ENCODE results near the gene COMTD1. TPM values are rescaled to one million over a fixed set of nuclear protein-coding genes. Genes with fewer than 3 reads are reported as not detected.

COMTD1 gene
- total and polyA plus RNA-seq, 10 of the 15 experiments (the other 5 are each of a cell fraction or from before 2014, with no cell fraction given), result 0.39 to 64.3 (median 26.0) TPM

DNA sequence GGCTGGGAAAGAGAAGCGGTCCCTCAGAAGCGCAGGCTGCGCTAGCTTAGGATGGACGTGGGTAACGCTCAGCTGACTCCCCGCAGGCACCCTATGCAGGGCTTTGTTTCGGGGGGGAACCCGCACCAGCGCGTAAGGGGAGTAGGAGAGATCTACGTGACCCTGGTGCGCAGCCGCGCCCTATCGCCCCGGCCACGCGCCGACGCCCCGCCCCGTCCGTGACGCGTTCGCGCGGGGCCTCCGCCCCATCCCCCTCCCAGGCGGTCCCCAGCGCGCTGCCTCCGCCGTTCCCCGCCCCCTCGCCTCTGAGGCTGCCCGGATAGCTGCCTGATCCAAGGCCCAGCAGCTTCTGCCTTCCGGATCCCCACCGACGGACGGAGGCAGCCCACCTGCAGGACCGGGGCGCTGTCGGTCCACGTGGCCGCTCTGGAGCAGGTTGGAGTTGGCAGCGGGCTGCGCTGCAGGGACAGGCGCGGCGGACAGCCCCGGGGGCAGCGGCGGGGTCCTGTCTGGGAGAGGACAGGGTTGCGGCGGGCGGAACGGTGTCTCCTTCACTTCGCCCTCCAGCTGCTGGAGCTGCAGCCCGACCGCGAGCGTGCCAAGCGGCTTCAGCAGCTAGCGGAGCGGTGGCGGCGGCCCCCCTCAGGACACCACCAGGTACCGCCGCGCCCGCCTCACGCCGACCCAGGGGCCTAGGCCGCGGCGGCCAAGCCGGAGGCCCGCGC, 25.3 kb downstream of the COMTD1 start, which contains the start of gene VDAC2 (continued):
- TF ChIP-seq, protein P1, sequence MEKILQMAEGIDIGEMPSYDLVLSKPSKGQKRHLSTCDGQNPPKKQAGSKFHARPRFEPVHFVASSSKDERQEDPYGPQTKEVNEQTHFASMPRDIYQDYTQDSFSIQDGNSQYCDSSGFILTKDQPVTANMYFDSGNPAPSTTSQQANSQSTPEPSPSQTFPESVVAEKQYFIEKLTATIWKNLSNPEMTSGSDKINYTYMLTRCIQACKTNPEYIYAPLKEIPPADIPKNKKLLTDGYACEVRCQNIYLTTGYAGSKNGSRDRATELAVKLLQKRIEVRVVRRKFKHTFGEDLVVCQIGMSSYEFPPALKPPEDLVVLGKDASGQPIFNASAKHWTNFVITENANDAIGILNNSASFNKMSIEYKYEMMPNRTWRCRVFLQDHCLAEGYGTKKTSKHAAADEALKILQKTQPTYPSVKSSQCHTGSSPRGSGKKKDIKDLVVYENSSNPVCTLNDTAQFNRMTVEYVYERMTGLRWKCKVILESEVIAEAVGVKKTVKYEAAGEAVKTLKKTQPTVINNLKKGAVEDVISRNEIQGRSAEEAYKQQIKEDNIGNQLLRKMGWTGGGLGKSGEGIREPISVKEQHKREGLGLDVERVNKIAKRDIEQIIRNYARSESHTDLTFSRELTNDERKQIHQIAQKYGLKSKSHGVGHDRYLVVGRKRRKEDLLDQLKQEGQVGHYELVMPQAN (conservative IDR thresholded peaks at IDR 0.05), result peak; percentile 96
- TF ChIP-seq CHD1 (IDR thresholded peaks at IDR 0.05; ENCODE audit: low read depth, low read length), result no peak
- peak; percentile 86; the same call in 1 of the 2 replicates for TF ChIP-seq DPF2 (IDR thresholded peaks at IDR 0.05)
- TF ChIP-seq JUNB (IDR thresholded peaks at IDR 0.05), result no peak
- peak; percentile 81 for TF ChIP-seq KLF5 (IDR thresholded peaks at IDR 0.05; ENCODE audit: partially characterized antibody)
- no peak for TF ChIP-seq CUX1 (IDR thresholded peaks at IDR 0.05; ENCODE audit: insufficient replicate concordance, low read depth, low read length)
- no peak for TF ChIP-seq HDGF (IDR thresholded peaks at IDR 0.05)
- TF ChIP-seq NR2C2 (IDR thresholded peaks at IDR 0.05; ENCODE audit: borderline replicate concordance, control insufficient read depth, insufficient read length, low read depth), result no peak
- TF ChIP-seq, protein P2, sequence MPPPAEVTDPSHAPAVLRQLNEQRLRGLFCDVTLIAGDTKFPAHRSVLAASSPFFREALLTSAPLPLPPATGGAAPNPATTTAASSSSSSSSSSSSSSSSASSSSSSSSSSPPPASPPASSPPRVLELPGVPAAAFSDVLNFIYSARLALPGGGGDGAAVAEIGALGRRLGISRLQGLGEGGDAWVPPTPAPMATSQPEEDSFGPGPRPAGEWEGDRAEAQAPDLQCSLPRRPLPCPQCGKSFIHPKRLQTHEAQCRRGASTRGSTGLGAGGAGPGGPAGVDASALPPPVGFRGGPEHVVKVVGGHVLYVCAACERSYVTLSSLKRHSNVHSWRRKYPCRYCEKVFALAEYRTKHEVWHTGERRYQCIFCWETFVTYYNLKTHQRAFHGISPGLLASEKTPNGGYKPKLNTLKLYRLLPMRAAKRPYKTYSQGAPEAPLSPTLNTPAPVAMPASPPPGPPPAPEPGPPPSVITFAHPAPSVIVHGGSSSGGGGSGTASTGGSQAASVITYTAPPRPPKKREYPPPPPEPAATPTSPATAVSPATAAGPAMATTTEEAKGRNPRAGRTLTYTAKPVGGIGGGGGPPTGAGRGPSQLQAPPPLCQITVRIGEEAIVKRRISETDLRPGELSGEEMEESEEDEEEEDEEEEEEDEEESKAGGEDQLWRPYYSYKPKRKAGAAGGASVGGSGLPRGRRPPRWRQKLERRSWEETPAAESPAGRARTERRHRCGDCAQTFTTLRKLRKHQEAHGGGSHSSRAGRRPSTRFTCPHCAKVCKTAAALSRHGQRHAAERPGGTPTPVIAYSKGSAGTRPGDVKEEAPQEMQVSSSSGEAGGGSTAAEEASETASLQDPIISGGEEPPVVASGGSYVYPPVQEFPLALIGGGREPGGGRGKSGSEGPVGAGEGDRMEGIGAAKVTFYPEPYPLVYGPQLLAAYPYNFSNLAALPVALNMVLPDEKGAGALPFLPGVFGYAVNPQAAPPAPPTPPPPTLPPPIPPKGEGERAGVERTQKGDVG (CRISPR knock-in tag; IDR thresholded peaks at IDR 0.05), result no peak
- TF ChIP-seq HDAC6 (IDR thresholded peaks at IDR 0.05; ENCODE audit: unreplicated experiment), result no peak
- TF ChIP-seq HSF1 (IDR thresholded peaks at IDR 0.05; ENCODE audit: low read depth, low read length), result peak; percentile 68; the same call in 1 of the 2 replicates
- no peak for TF ChIP-seq SREBF2 (IDR thresholded peaks at IDR 0.05; ENCODE audit: low read length)
- TF ChIP-seq, protein P3, sequence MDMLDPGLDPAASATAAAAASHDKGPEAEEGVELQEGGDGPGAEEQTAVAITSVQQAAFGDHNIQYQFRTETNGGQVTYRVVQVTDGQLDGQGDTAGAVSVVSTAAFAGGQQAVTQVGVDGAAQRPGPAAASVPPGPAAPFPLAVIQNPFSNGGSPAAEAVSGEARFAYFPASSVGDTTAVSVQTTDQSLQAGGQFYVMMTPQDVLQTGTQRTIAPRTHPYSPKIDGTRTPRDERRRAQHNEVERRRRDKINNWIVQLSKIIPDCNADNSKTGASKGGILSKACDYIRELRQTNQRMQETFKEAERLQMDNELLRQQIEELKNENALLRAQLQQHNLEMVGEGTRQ (IDR thresholded peaks at IDR 0.05; ENCODE audit: borderline replicate concordance, low read depth, low read length), result no peak

All from GM12878 (cell line).